ENCODE measurements around the gene ZNF133.
"Not testable (repeated sequence)": the region's sequence is repeated elsewhere in the genome, so short reads cannot be mapped to it uniquely, and the experiment has no call there.

ZNF133 gene

DNA sequence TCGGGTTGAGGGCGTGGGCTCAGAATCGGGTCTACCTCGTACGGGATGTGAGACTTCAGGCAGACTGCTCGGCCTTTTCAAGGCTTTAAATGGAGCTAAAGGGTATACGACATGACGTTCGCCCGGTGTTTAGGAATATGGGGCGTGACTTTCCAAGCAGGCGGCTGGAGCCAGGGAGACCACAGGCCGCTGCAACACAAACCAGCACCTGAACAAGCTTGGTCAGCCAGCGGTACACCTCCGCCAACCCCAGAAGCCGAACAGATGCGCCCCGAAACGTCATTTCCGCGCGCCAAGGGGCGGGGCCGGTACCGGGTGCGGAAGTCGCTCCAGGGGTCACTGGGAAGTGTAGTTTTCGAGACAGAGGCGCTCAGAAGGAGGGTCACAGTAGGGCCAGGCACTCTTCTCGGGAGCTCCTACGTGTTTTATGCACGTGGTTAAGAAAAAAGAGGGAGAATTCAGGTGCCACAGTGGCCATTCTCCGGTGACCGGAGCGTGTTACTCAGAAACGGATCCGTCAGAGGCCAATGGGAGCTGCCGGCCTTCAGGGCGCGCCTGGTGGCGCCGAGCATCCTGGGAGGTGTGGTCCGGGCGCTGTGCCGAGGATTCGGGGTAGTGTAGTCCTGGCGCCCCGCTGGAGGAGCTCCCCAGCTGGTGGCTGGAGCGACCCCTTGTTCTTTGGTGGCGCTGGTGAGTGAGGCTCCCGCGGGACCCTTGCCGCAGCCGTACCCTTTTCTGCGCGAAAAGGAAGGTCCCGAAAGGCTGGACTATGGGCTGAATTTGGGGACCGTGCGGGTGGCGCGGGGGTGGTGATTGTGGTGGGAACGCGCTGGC, at the start of gene ZNF133:
TSS of gene ZNF133 (plus strand) at position 613 of the 834 bp plus-strand sequence. CDS start 17,160 bp downstream, outside the sequence.
- TF ChIP-seq, protein P1, sequence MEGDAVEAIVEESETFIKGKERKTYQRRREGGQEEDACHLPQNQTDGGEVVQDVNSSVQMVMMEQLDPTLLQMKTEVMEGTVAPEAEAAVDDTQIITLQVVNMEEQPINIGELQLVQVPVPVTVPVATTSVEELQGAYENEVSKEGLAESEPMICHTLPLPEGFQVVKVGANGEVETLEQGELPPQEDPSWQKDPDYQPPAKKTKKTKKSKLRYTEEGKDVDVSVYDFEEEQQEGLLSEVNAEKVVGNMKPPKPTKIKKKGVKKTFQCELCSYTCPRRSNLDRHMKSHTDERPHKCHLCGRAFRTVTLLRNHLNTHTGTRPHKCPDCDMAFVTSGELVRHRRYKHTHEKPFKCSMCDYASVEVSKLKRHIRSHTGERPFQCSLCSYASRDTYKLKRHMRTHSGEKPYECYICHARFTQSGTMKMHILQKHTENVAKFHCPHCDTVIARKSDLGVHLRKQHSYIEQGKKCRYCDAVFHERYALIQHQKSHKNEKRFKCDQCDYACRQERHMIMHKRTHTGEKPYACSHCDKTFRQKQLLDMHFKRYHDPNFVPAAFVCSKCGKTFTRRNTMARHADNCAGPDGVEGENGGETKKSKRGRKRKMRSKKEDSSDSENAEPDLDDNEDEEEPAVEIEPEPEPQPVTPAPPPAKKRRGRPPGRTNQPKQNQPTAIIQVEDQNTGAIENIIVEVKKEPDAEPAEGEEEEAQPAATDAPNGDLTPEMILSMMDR (IDR thresholded peaks at IDR 0.05; ENCODE audit: low read depth, low read length) = no peak
- peak within 1 kb of the TSS; percentile 79 for H3K4me3 ChIP-seq (ENCODE audit: low read depth, low read length)

DNA sequence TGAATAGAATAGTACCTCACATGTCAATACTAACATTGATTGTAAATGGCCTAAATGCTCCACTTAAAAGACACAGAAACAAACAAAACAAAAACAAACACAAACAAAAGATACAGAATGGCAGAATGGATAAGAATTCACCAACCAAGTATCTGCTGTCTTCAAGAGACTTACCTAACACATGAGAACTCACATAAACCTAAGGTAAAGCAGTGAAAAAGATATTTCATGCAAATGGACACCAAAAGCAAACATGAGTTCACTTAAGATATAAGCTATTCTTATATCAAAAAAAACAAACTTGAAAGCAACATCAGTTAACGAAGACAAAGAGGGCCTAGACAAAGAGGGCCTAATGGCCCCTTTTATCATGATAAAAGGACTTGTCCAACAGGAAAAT, 47.3 kb upstream of the ZNF133 start:
- TF ChIP-seq, protein P1 (IDR thresholded peaks at IDR 0.05; ENCODE audit: low read depth, low read length) = no peak

DNA sequence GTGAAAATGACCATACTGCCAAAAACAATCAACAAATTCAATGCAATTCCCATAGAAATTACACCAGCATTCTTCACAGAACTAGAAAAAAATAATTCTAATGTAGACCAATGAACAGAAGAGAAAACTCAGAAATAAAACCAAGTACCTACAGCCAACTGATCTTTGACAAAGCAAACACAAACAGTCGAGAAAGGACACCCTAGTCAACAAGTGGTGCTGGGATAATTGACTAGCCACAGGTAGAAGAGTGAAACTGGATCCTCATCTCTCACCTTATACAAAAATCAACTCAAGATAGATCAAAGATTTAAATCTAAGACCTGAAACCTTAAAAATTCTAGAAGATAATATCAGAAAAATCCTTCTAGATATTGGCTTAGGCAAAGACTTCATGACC, 44.5 kb upstream of the ZNF133 start:
- H3K4me3 ChIP-seq (ENCODE audit: low read depth, low read length) = no peak overlapping the region
- TF ChIP-seq, protein P1 (IDR thresholded peaks at IDR 0.05; ENCODE audit: low read depth, low read length) = no peak

More for the DNA sequence above, 47.3 kb upstream of the ZNF133 start:
- no peak overlapping the region for H3K4me3 ChIP-seq (ENCODE audit: low read depth, low read length)

DNA sequence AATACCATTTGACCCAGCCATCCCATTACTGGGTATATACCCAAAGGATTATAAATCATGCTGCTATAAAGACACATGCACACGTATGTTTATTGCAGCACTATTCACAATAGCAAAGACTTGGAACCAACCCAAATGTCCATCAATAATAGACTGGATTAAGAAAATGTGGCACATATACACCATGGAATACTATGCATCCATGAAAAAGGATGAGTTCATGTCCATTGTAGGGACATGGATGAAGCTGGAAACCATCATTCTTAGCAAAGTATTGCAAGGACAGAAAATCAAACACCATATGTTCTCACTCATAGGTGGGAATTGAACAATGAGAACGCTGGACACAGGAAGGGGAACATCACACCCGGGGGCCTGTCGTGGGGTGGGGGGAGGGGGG, 39.8 kb upstream of the ZNF133 start:
- H3K4me3 ChIP-seq (ENCODE audit: low read depth, low read length) = not testable (repeated sequence)

DNA sequence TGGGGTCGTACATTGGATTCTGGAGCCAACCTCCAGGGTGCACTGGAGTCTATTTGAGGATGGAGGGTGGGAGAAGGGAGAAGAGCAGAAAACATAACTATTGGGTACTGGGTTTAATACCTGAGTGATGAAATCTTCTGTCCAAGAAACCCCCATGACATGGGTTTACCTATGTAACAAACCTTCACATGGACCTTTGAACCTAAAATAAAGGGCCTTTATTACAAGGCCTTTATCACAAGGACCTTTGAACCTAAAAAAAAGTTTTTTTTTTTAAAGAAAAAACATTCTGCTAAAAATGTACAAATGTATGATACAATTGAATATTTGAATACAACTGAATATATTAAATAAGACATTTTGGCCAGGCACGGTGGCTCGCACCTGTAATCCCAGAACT, 38.1 kb upstream of the ZNF133 start:
- TF ChIP-seq, protein P1 (IDR thresholded peaks at IDR 0.05; ENCODE audit: low read depth, low read length) = no peak
- H3K4me3 ChIP-seq (ENCODE audit: low read depth, low read length) = no peak overlapping the region

DNA sequence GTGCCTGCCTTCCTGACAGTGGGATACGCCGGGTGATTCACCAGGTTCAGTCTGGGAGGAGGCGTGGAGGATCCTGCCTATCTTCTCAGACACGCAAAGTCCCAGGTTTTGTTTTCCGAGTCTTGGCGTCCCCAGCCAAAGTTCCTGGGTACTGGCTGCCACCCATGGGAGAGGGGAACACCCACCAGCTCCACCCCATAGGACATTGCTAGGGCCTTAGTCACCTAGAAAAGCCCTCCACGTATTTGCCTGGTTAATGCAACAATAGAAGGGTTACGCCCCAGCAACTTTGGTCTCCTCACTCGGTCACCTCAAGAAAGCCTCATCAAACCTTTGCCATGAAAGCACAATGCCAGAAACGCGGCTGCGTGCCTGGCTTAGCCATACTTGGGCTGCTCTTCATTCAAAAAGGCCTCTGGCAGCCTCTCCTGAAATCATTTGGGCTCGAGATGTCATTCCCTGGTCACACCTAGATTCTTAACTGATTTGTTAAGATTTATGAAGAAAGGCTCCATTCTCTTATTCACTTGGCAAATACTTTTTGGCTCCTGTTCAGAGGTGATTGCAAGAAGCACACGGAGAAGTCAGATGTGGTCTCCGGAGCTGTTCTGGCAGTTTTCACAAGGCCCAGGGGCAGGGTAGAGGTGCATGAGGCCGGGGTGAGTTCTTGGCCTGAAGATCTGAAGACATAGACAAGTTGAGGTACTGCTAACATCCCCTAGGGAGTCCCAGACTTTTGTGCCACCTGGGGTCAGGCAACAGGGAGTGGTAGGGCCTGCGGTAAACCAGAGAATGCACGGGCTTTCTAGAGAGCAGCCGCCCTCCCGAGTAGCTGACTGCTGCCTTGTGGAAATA, 35.5 kb upstream of the ZNF133 start:
- H3K4me3 ChIP-seq (ENCODE audit: low read depth, low read length) = no peak overlapping the region
- TF ChIP-seq, protein P1 (IDR thresholded peaks at IDR 0.05; ENCODE audit: low read depth, low read length) = no peak

DNA sequence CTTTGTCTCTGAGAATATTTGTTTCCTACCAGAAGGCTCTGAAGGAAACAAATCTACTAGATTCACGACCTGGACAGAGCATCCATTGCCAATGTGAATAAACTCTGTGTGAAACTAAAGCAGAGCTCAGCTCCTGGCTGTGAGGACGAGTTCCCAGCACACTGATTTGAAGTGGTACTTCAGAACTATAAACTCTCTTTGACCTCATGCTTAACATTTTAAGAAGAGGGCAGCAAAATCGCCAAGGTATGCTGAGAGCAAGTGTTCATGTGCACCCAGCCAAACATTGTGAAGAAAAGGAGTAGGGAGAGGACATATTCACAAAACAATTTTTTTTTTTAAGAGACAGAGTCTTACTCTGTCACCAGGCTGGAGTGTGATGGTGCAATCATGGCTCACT, 33.7 kb upstream of the ZNF133 start:
- TF ChIP-seq, protein P1 (IDR thresholded peaks at IDR 0.05; ENCODE audit: low read depth, low read length) = no peak
- H3K4me3 ChIP-seq (ENCODE audit: low read depth, low read length) = no peak overlapping the region

Measured in WI38 (cell line).